HEK293 (cell line): ENCODE measurements around the gene LYZL1.

ENCODE experiments used
- CTCF ChIA-PET: fragments of 350-600 bp; formaldehyde crosslinking; extraction: SDS; loops from one replicate; lab custom pipeline; 2021; ENCODE audit warnings: antibody characterized with exemption; lab: Yijun Ruan, JAX
- POLR2A ChIA-PET: fragments of 300-600 bp; formaldehyde crosslinking; extraction: SDS; loops from one replicate; lab custom pipeline; 2020; ENCODE audit warnings: antibody characterized with exemption, inconsistent platforms; lab: Yijun Ruan, JAX
- H3K27ac ChIP-seq: fragments of 200-500 bp; sonication (Bioruptor generic); 2 replicates; pipeline ENCODE4 v1.5.1; 2014; ENCODE audit warnings: low read depth, low read length, control low read depth, inconsistent platforms; ENCODE audit errors: extremely low read depth
- H3K36me3 ChIP-seq, 2 experiments: fragments of 200-500 bp in 1 of 2; sonication (Bioruptor generic) in 1 of 2; 1 replicate in 1 of 2; 2 replicates in 1 of 2; pipeline ENCODE4 v1.5.1; 2014 to 2017; ENCODE audit warnings: inconsistent platforms in 2 of 2, low read length in 2 of 2; ENCODE audit not compliant: control insufficient read depth in 2 of 2, insufficient read depth in 1 of 2
- H3K4me1 ChIP-seq: fragments of 200-500 bp; sonication (Bioruptor generic); 2 replicates; pipeline ENCODE4 v1.5.1; 2014; ENCODE audit warnings: mild to moderate bottlenecking, low read length, inconsistent platforms; ENCODE audit not compliant: control insufficient read depth, insufficient read depth
- H3K4me3 ChIP-seq: 2 replicates; pipeline ENCODE4 v1.5.1; 2011; ENCODE audit warnings: low read depth, mild to moderate bottlenecking, control low read depth, low read length, moderate library complexity
- H3K9me3 ChIP-seq: fragments of 200-500 bp; sonication (Bioruptor generic); 2 replicates; pipeline ENCODE4 v1.5.1; 2014; ENCODE audit warnings: low read depth, low read length, inconsistent platforms; ENCODE audit not compliant: control insufficient read depth, insufficient read depth
- GLI2 ChIP-seq: fragments of 450-650 bp; formaldehyde crosslinking; IDR thresholded peaks from 2 replicates; pipeline ENCODE4; 2017; ENCODE audit warnings: missing biosample characterization, missing genetic modification characterization, low read depth, borderline replicate concordance
- PATZ1 ChIP-seq: fragments of 450-650 bp; formaldehyde crosslinking; IDR thresholded peaks from 2 replicates; pipeline ENCODE4 v1.5.1; 2016; ENCODE audit warnings: missing biosample characterization, missing genetic modification characterization
- RBAK ChIP-seq: fragments of 450-650 bp; formaldehyde crosslinking; IDR thresholded peaks from 2 replicates; pipeline ENCODE4 v1.5.1; 2016; ENCODE audit warnings: missing biosample characterization, missing genetic modification characterization
- TRIM28 ChIP-seq: IDR thresholded peaks from 2 replicates; pipeline ENCODE4 v1.6.1; 2011; ENCODE audit warnings: low read length, control low read depth, borderline replicate concordance
- ZBTB8A ChIP-seq: fragments of 450-650 bp; formaldehyde crosslinking; IDR thresholded peaks from 2 replicates; pipeline ENCODE4 v1.5.1; 2016; ENCODE audit warnings: missing biosample characterization, missing genetic modification characterization
- ZNF140 ChIP-seq: fragments of 450-650 bp; formaldehyde crosslinking; IDR thresholded peaks from 2 replicates; pipeline ENCODE4 v1.5.1; 2016; ENCODE audit warnings: missing biosample characterization, missing genetic modification characterization
- ZNF23 ChIP-seq: fragments of 450-650 bp; formaldehyde crosslinking; IDR thresholded peaks from 2 replicates; pipeline ENCODE4 v1.5.1; 2016; ENCODE audit warnings: missing biosample characterization, missing genetic modification characterization, borderline replicate concordance
- ZNF280D ChIP-seq: fragments of 450-650 bp; formaldehyde crosslinking; IDR thresholded peaks from 2 replicates; pipeline ENCODE4 v1.5.1; 2016; ENCODE audit warnings: missing biosample characterization, missing genetic modification characterization
- ZNF350 ChIP-seq: fragments of 450-650 bp; formaldehyde crosslinking; IDR thresholded peaks from 2 replicates; pipeline ENCODE4 v1.5.0; 2017; ENCODE audit warnings: missing biosample characterization, mild to moderate bottlenecking, missing genetic modification characterization
- ZNF362 ChIP-seq: fragments of 450-650 bp; formaldehyde crosslinking; IDR thresholded peaks from 2 replicates; pipeline ENCODE4 v1.5.1; 2016; ENCODE audit warnings: missing biosample characterization, missing genetic modification characterization
- ZNF416 ChIP-seq: fragments of 450-650 bp; formaldehyde crosslinking; IDR thresholded peaks from 2 replicates; pipeline ENCODE4 v1.5.1; 2016; ENCODE audit warnings: missing biosample characterization, missing genetic modification characterization
- ZNF510 ChIP-seq: fragments of 450-650 bp; formaldehyde crosslinking; IDR thresholded peaks from 2 replicates; pipeline ENCODE4 v1.5.1; 2018; ENCODE audit warnings: mild to moderate bottlenecking, missing genetic modification characterization, missing biosample characterization; ENCODE audit not compliant: insufficient replicate concordance
- ZNF514 ChIP-seq: fragments of 450-650 bp; formaldehyde crosslinking; IDR thresholded peaks from 2 replicates; pipeline ENCODE4 v1.5.1; 2016; ENCODE audit warnings: missing biosample characterization, missing genetic modification characterization
- ZNF558 ChIP-seq: fragments of 450-650 bp; formaldehyde crosslinking; IDR thresholded peaks from 2 replicates; pipeline ENCODE4 v1.5.1; 2016; ENCODE audit warnings: missing biosample characterization, missing genetic modification characterization
- ZNF623 ChIP-seq: fragments of 450-650 bp; formaldehyde crosslinking; IDR thresholded peaks from 2 replicates; pipeline ENCODE4 v1.5.1; 2016; ENCODE audit warnings: missing biosample characterization, missing genetic modification characterization
- ZNF626 ChIP-seq: fragments of 450-650 bp; sonication (Bioruptor Pico); formaldehyde crosslinking; IDR thresholded peaks from 2 replicates; pipeline ENCODE4 v1.5.1; 2018; ENCODE audit warnings: missing biosample characterization, missing genetic modification characterization, inconsistent platforms
- ZNF639 ChIP-seq: fragments of 450-650 bp; formaldehyde crosslinking; IDR thresholded peaks from 2 replicates; pipeline ENCODE4 v1.5.1; 2016; ENCODE audit warnings: missing biosample characterization, missing genetic modification characterization
- ZNF658 ChIP-seq: fragments of 450-650 bp; formaldehyde crosslinking; IDR thresholded peaks from 2 replicates; pipeline ENCODE4; 2016; ENCODE audit warnings: missing biosample characterization, missing genetic modification characterization
- ZNF704 ChIP-seq: fragments of 450-650 bp; formaldehyde crosslinking; IDR thresholded peaks from 2 replicates; pipeline ENCODE4 v1.5.1; 2016; ENCODE audit warnings: missing biosample characterization, missing genetic modification characterization
- ZNF76 ChIP-seq: fragments of 450-650 bp; formaldehyde crosslinking; IDR thresholded peaks from 2 replicates; pipeline ENCODE4; 2016; ENCODE audit warnings: low read depth, missing biosample characterization, missing genetic modification characterization, borderline replicate concordance
- ZNF843 ChIP-seq: fragments of 450-650 bp; formaldehyde crosslinking; IDR thresholded peaks from 2 replicates; pipeline ENCODE4 v1.5.1; 2016; ENCODE audit warnings: missing biosample characterization, missing genetic modification characterization
- ZSCAN23 ChIP-seq: fragments of 450-650 bp; formaldehyde crosslinking; IDR thresholded peaks from 2 replicates; pipeline ENCODE4 v1.5.1; 2016; ENCODE audit warnings: missing biosample characterization, missing genetic modification characterization

LYZL1 gene

GRCh38 chr10:29243066-29243465, 45.8 kb upstream of the LYZL1 start (continued):
- TF ChIP-seq ZNF704 (tag by site-specific recombination) = no peak
- no peak for TF ChIP-seq ZNF658 (tag by site-specific recombination)
- TF ChIP-seq ZNF76 = no peak

GRCh38 chr10:29243750-29244149, 45.1 kb upstream of the LYZL1 start:
- H3K4me3 ChIP-seq = no peak overlapping the region
- H3K9me3 ChIP-seq = no peaks in the 10 kb centered on the region
- CTCF ChIA-PET = interaction anchor here (0.6 to 2.1 kb wide), 8 partner anchors 10 to 622 kb away, joined by 3 to 8 read pairs (median 5); no protein-coding TSS in a partner anchor

More at GRCh38 chr10:29243750-29244149, 45.1 kb upstream of the LYZL1 start:
- H3K36me3 ChIP-seq = no peaks in the 10 kb centered on the region
- no peak overlapping the region for H3K27ac ChIP-seq
- H3K4me1 ChIP-seq = no peaks in the 10 kb centered on the region
- POLR2A ChIA-PET = interaction anchor here (0.7 to 1.0 kb wide), 2 partner anchors 12 to 13 kb away, joined by 3 to 4 read pairs; no protein-coding TSS in a partner anchor
- TF ChIP-seq TRIM28 (no peak), RBAK (tag by site-specific recombination) (no peak), ZSCAN23 (tag by site-specific recombination) (no peak), ZNF639 (tag by site-specific recombination) (no peak), ZNF350 (tag by site-specific recombination) (no peak), ZNF140 (no peak), ZNF23 (no peak), ZNF510 (tag by site-specific recombination) (no peak), ZNF558 (tag by site-specific recombination) (no peak), ZNF362 (tag by site-specific recombination) (no peak), ZNF623 (tag by site-specific recombination) (no peak), ZNF626 (tag by site-specific recombination) (no peak), ZNF280D (tag by site-specific recombination) (no peak), ZBTB8A (tag by site-specific recombination) (no peak), GLI2 (tag by site-specific recombination) (no peak), ZNF514 (tag by site-specific recombination) (no peak), ZNF843 (tag by site-specific recombination) (no peak), PATZ1 (no peak), ZNF416 (tag by site-specific recombination) (no peak)
